ENCODE measurements around the gene SLC35G2.
A peak's percentile ranks its signal among the peaks of the same experiment; 100 is the strongest.
"Not testable (repeated sequence)": the region's sequence is repeated elsewhere in the genome, so short reads cannot be mapped to it uniquely, and the experiment has no call there.

The SLC35G2 gene

DNA sequence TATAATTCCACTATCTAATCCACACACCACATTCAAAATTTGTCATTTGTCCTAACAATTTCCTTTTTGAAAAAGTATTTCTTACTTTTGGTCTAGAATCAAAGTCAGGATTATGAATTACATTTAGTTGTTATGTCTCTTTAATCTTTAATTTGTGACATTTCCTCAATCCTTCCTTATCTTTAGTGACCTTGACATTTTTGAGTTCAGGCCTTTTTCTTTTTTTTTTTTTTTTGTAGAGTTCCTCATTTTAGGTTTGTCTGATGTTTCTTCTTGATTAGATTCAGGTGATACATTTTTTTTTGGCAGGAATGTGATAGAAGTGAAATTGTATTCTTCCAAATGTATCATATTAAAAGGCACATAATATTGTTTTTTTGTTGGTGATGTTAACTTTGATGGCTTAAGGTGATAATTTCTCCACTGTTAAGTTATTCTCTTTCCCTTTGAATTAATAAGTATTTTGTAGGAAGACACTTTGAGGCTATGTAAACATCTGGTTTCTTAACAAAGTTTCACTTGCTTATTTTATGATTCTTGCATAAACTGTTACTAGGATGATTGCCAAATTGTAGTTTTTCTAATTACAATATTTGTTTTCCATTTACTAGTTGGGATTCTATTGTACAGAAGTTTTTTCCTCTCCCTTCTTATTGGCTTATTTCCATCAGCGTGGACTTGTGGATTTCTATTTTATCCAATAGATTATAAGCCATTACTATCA lies 16.3 kb downstream of the SLC35G2 start:
- no peak for DNase-seq (ENCODE audit: low spot score)

DNA sequence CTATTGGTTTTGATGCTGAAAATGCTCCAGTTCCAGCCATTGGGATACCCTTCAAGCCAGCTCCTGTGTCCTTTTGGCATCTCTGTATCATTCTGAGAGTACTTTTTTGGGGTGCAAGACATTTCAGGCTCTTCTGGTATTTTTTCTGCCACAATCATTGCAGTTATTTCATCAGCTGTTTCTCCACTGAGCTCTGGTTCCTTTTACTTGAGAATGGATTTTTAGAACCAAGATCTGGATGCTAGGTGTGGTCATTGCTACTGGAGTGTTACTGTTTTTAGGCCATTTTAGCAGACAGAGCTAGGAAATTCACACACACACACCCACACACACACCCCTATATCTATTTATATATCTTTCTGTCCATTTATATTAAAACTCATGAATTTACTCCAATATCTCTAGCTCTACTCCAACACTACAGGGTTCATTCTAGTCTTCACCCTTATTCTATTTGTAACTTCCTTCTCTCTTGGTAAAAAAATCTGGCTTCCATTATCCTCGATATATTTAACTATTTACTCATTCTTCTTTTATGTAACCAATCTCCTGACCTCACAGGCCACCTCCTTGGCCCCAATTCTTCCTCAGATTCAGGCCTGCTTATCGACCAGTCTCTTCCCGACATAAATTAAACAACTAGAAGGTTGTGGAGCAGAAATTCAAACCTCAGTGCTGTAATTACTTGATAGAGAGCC lies 17.0 kb downstream of the SLC35G2 start:
- DNase-seq (ENCODE audit: low spot score), result no peak

DNA sequence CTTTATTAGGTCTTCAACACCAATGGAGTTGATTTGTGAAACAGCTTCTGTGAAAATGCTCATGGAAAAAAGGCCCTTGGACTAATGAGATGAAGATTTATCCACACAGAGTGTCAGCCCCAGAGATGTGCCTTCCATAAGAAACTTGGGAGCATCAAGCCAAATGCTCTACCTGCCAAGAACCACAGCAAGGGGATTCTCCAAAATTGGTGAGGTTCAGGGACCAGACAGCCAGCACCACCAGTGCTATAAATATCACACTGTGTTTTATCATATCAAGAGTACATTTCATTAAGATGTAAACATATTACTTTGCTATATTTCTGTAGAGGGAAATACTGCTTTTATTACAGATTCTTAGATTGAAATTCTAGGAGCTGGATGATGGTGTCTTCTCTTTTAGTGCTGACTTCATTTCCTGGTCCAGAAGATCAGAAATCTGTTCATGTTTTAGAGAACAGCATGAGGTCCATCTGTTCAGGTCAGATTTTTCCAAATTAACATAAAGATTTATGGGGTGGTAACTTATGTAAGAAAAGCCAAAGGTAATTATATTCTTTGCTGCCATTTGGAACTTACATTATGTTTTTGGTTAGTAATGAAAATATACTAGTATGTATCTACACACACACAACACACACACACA lies 17.7 kb downstream of the SLC35G2 start:
- DNase-seq (ENCODE audit: low spot score), result no peak

DNA sequence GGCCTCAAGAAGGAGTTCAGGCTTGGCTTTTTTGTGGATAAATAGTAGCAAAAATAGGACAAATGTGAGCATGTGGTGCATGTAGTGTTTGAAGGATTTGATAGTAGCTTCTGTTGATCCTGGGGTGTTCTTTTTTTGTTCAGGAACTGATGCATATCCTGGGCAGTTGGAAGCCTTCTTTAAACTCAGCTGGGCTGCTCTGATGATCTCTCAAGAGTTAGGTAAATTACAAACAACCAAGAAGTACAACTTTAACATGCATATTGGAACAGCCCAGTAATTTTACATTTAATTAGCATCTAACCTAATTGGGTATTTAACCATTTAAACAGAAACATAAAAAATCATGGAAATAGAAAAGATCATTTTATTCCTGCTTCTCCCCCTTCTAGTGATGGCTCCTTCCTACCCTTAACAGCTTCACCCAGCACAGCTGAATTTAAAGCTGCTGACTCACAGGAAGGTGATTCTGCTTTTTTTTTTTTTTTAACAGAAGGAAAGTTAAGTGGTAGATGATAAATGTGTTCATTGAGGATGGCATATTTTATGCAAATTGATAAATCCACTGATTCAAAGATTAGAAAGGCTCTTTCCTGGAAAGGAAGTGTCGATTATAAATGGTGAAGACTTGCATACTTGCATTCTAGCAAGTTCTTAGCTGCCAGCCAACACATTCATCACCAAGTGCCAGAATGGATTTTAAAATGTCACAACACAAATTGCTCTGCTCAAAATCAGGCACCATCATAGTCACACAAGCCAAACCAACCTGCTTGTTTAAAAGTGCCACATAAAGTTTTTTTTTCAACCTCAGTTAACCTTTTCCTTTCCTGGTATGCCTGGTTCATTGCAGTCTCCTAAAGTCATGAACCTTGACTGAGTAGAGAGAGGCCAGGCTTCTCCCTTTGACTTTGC lies 20.0 kb downstream of the SLC35G2 start:
- DNase-seq (ENCODE audit: low spot score), result no peak

DNA sequence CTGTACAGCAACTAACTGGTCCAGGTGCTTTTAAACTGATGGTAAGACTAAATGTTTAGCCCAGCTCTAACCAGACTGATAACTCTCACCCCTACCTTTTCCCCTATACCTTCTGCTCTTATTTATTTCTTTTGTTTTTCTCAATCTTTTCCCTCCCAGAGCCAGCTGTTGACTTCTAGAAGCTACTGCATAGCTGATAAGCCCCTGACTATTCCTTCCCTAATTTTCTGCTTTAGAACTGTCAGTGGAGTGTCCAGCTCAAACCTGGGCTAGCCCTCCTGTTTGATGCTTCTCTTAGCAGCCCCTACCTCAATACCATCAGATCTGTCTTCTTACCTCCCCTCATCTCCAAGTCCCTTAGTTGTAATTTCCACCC lies 20.6 kb downstream of the SLC35G2 start:
- no peak for DNase-seq (ENCODE audit: low spot score)

DNA sequence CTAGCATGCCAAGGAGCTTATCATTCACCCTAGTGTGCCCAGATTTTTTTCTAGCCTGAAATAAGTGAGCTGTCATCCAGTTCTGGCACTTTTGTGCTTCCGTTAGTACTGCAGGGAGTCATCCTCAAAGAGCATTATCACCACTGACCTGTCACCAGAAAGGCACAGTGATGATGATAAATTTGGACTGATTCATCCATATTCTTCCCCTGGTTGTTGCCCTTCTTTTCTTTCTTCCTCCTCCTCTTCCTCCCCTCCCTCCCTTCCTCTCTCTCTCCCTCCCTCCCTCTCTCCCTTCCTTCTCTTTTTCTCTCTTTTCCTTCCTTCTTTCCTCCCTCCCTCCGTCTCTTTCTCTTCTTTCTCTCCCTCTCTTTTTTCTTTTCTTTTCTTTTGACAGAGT lies 21.3 kb downstream of the SLC35G2 start:
- no peak for DNase-seq (ENCODE audit: low spot score)

DNA sequence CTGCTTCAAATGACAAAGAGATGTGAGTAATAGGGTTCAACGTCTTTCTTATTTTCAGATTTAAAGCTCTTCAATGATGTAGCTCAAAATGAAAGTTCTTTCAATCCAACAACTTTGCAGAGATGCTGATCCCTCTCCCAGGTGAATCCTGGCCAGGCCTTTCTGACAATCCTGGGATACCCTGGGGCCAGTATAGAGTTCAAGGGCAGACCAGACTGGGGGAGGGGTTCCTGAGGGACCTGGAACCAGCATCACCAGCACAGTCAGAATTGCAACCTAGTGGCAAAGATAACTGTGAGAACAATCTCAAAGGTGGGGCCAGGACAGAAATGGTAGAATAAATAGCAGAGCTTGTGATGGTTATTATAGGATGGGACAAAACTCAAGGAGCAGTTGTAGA lies 23.4 kb downstream of the SLC35G2 start:
- DNase-seq (ENCODE audit: low spot score), result no peak

DNA sequence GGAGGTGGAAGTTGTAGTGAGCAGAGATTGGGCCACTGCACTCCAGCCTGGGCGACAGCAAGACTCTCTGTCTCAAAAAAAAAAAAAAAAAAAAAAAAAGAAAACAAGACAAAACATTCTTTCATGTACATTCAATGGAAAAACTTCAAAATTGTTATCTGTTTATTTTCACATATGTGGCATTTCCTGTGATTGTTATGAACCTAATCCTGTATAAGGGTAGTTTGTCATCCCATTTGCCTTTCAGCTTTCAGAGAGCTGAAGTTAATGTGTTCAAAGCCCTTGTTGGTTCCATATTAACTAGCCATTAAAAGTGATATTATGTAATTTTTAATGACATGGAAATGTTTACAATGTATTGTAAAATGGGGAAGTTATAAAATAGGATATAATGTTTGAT lies 25.8 kb downstream of the SLC35G2 start:
- no peak for DNase-seq (ENCODE audit: low spot score)

DNA sequence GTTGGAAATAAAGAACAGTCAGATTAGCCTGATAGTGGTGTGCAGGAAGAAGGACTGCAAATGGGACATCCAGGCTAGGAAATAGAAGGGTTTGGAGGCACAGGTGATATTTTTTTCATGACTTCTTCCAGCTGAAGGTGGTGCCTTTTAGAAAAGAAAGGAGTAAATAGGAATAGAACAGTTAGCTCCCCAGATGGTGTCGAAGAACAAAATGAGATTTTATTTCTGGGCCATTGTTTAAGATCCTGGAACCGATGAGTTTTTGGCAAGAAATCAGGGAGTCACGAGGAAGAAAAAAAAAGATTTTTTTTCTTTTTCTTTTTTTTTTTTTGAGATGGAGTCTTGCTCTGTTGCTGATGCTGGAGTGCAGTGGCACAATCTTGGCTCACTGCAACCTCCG lies 33.3 kb downstream of the SLC35G2 start:
- DNase-seq (ENCODE audit: low spot score), result no peak

DNA sequence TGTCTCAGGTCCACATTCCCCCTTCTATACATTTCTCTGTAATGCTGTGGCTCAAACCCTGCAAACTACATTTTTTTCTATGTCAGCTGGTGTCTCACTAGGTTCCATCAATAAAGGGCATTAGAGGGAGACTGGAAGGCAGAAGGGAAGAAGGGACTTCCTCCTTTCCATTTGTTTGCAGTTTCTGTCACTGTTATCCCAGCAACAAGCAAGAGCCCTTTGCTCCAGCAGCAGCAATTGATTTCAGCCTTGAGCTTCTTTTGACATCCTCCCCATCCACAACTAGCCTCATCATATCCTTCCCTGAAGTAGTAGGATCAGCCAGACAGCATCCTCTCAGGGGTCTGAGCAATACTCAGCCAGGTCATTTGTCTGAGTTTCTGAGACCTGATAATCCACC lies 37.7 kb downstream of the SLC35G2 start:
- DNase-seq (ENCODE audit: low spot score), result no peak

DNA sequence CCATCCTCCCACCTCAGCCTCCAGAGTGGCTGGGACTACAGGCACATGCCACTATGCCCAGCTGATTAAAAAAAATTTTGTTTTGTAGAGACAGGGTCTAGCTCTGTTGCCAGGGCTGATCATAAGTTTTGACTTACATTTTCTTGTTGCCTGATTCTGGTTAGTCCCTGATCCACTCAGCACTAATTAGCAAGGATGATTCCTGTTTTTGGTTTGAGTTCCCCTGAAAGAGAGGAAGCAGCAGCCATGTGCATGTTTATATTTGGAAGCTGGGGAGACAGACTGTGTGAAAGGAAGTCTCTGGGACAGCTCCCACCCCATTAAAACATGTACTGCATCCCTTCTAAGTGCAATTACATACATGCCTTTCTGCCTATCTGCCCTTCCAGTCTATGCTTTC lies 39.5 kb downstream of the SLC35G2 start:
- no peak for DNase-seq (ENCODE audit: low spot score)

DNA sequence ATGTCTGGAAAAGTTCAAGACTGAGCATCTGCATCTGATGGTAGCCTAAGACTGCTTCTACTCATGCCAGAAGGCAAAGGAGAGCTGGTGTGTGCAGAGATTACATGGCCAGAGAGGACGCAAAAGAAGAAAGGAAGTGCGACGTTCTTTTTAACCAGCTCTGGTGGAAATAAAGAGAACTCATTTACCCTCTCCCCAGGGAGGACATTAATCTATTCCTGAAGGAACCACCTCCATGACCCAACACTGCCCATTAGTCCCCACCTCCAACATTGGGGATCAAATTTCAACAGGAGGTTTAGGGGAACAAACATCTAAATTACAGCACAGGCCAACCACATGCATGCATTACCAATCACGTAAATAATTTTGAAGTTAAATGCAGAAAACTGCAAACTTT lies 41.6 kb downstream of the SLC35G2 start:
- no peak for DNase-seq (ENCODE audit: low spot score)

DNA sequence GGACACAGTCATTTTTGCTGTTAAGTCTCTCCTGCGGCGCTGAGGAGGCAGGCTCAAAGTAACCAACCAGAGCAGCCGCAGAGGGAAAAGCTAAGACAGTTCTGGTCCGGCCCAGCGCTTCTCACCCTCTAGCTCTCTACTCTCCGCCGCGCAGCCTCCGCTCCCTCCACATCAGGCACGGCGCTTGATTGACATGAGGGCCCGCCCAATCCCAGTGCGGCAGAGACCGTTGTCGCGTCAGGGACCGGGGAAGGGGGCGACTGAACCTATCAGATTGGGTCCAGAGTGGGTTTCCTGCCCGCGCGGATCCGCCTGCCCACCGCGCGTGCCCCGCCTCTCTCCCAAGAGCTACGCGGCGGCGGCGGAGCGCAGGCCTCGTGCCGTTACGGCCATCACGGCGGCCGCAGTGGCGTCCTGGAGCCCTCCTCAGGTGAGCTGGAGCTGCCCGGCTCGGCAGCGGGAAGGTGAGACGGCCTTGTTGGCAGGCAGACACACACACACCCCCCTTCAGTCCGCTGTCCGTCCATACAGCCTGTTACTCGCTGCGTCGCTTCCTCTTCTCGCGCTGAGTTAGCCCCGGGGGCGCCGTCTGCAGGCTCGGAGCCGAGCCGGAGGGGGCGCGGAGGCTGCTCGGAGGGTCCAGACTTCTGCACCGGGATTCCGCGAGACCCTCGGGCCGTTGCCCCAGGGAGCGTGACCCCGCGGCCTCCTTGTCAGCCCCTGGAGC lies 43.1 kb downstream of the SLC35G2 start, which contains the start of gene NCK1:
Gene NCK1 (plus strand): TSS at position 319 of the 727 bp plus-strand sequence. CDS start 65,794 bp downstream, outside the sequence.
- DNase-seq (ENCODE audit: low spot score), result peak; percentile 91

DNA sequence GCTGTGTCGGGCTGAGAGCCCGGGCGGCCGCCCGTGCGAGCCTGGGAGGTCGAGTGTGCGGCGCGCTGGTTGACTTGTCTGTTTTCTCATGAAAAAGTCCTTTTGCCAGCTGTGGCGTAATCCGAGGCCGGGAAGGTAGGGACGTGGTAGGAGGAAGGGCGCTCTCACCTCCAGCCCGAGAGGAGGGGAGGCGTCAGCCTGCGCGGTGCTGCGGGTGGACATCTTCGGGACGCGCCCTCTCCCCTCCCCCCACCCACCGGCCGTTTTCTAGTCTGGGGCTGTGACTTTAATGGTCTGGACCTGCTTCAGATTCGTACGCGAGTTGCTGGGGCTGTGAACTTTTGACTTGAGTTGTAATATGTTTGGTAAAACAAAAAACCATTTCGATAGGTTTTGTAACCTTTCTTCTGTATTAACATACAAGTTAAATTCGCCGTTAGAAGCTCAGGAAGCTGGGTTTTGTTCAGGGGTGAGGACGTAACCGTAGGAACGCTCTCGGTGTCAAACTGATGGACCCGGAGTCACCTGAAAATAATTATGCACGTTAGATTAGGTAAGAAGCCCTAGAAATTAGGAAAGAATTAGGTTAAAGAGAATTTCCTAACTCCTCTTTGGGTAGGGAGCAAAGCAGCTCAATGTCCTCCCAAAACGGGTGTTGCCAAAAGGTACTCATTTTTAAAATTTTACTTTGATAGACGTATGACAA lies 43.8 kb downstream of the SLC35G2 start:
- DNase-seq (ENCODE audit: low spot score), result peak; percentile 52

DNA sequence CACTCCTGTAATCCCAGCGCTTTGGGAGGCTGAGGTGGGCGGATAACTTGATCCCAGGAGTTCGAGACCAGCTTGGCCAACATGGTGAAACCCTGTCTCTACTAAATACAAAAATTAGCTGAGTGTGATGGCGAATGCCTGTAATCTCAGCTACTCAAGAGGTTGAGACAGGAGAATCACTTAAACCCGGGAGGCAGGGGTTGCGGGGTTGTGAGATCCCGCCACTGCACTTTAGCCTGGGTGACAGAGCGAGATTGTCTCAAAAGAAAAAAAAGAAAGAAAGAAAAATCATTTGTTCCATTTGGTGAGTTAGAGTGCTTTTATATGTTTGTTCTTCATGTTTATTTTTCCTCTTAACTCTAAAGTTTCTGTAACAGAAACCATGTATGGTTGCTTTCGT lies 50.4 kb downstream of the SLC35G2 start:
- DNase-seq (ENCODE audit: low spot score), result no peak

DNA sequence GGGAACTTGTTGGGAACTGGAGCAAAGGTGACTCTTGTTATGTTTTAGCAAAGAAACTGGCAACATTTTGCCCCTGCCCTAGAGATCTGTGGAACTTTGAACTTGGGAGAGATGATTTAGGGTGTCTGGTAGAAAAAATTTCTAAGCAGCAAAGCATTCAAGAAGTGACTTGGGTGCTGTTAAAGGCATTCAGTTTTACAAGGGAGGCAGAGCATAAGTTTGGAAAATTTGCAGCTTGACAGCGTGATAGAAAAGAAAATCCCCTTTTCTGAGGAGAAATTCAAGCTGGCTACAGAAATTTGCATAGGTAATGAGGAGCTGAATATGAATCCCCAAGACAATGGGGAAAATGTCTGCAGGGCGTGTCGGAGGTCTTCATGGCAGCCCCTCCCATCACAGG lies 53.3 kb downstream of the SLC35G2 start:
- not testable (repeated sequence) for DNase-seq (ENCODE audit: low spot score)

DNA sequence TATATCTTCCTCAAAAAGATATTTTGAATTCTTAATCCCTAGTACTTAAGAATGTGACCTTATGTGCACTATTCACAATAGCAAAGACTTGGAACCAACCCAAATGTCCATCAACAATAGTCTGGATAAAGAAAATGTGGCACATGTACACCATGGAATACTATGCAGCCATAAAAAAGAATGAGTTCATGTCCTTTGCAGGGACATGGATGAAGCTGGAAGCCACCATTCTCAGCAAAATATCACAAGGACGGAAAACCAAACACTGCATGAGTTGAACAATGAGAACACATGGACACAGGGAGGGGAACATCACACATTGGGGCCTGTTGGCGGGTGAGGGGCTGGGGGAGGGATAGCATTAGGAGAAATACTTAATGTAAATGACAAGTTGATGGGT lies 60.6 kb downstream of the SLC35G2 start:
- DNase-seq (ENCODE audit: low spot score), result not testable (repeated sequence)

DNA sequence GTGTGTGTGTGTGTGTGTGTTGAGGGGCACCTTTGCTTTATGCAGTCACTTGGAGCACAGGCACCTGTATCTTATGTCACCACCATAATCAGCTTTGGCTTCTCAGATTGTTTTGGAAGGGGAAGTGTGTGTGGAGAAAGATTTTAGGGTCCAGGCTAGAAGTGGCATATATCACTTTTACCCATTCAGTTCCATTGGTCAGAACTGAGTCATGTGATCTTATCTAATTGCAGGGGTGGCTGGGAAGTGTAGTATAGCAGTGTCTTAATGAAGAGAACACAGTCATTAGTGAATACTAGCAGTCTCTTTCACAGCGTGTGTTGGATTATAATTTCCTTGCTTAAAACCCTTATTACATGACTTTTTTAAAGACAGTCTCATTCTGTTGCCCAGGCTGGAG lies 63.6 kb downstream of the SLC35G2 start:
- DNase-seq (ENCODE audit: low spot score), result no peak

DNA sequence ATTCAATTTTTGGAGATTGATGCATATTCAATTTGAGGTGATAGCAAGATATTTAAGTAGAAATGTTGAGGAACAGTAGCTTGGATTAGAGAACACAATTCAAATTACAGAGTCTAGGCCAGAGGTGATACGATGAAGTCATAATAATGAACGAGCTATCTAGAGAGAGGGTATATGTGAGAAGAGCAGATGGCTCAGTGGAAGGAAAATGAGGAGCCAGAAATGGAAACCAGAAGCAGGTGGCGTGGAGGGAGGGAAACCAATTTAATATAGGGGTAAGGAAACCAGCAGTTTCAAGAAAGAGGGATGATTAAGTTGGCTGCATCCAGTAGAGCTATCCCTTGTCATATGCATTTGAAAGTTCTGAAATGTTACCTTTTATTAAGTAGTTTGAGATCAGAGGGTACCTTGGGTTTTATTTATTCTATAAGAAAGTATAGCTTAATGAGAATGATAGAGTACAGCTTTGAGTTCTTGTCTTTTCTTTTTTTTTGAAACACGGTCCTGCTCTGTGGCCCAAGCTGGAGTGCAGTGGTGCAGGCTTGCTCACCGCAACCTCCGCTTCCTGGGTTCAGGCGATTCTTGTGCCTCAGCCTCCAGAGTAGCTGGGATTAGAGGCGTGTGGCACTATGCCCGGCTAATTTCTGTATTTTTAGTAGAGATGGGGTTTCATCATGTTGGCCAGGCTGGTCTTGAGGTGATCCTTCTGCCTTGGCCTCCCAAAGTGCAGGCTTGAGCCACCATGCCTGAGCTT lies 65.2 kb downstream of the SLC35G2 start:
- no peak for DNase-seq (ENCODE audit: low spot score)

All from HuH-7.5 (cell line).